ENCODE results near the gene FRS2.

DNA sequence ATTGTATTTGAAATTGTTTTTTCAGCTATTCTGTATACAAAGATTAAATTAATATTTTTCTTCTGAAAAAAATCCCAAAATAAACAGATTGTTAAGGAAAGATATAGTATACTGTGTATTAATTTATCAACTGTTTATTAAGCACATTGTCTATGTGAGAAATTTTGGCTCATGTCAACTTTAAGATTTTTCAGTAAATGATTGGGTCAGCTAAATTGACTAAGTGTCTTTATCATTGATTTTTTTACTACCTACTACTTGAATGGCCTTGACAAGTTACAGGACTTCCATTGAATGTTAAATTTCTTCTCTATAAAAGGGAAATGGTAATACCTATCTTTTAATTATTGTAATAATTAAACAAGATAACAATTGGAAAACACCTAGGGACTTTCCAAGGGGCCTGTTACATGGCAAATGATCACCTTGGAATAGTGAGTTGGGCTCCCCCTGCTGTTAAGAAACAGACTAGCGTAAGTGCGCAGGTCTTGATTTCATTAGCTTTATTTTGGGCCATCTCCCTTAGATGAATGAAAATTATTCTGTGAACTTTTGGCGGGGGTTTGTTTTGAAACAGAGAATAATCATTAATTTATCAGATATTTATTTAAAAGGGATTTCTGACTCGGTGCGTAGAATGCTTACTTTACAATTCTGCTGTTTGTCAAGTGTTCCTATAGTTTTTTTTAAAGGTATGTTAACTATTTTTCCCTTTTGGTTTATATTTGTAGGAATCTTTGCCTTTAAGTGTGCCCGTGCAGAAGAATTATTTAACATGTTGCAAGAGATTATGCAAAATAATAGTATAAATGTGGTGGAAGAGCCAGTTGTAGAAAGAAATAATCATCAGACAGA lies 100.6 kb downstream of the FRS2 start:
- TF ChIP-seq, protein P1, sequence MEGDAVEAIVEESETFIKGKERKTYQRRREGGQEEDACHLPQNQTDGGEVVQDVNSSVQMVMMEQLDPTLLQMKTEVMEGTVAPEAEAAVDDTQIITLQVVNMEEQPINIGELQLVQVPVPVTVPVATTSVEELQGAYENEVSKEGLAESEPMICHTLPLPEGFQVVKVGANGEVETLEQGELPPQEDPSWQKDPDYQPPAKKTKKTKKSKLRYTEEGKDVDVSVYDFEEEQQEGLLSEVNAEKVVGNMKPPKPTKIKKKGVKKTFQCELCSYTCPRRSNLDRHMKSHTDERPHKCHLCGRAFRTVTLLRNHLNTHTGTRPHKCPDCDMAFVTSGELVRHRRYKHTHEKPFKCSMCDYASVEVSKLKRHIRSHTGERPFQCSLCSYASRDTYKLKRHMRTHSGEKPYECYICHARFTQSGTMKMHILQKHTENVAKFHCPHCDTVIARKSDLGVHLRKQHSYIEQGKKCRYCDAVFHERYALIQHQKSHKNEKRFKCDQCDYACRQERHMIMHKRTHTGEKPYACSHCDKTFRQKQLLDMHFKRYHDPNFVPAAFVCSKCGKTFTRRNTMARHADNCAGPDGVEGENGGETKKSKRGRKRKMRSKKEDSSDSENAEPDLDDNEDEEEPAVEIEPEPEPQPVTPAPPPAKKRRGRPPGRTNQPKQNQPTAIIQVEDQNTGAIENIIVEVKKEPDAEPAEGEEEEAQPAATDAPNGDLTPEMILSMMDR (IDR thresholded peaks at IDR 0.05) = peak; percentile 73 to 78
- TF ChIP-seq EP300 (IDR thresholded peaks at IDR 0.05) = no peak
- no peak for TF ChIP-seq POLR2A (IDR thresholded peaks at IDR 0.05)
- TF ChIP-seq POLR2AphosphoS5 (IDR thresholded peaks at IDR 0.05) = no peak

All from suprapubic skin (tissue), 4 donors.